Testis (tissue), 2 donors: ENCODE data around the gene ACTL8.

ENCODE experiments used
- POLR2A ChIP-seq: fragments of 450-650 bp; IDR thresholded peaks from one replicate; pipeline ENCODE4 v1.6.1; 2017; ENCODE audit warnings: antibody characterized with exemption, mild to moderate bottlenecking, moderate library complexity
- TF ChIP-seq, protein P1 (sequence below), 3 experiments: fragments of 450-650 bp in 2 of 3; fragments of 200-600 bp in 1 of 3; sonication (generic) in 1 of 3; IDR thresholded peaks; one replicate each; pipeline ENCODE4 v1.5.1; 2016 to 2019; ENCODE audit warnings: antibody characterized with exemption in 3 of 3, mild to moderate bottlenecking in 2 of 3, moderate library complexity in 1 of 3

DNA sequence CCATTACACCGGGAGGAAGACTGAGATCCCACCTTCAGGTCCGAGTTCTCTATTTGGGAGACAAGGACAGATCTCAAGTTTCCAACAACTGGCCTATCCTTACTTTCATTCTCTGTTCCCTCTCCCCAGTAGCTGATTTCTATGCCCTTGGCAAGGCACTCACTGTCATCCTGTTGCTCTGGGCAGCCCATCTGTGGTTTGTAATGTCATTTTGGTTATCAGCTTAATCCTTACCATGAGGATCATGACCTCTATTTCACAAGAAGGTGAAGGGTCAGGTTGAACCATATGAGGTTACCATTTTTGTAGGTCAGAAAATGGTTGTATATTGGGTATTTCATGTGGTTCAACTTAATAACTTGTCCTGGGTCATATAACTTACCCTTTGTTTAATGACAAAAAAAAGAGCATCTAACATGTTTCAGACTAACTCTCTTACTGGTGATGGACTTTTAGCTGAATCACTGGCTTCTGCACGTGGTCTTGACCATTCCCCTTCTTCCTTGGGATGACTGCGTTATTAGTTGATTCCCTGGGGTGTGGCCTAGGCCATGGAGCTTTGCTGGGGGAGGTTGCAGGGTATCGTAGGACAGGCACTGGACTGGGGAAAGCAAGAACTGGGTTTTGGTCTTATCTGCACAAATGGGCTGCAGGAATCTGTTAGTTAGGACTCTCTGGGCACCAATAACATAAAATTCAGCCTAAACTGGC lies 120.2 kb downstream of the ACTL8 start:
- TF ChIP-seq, protein P1, sequence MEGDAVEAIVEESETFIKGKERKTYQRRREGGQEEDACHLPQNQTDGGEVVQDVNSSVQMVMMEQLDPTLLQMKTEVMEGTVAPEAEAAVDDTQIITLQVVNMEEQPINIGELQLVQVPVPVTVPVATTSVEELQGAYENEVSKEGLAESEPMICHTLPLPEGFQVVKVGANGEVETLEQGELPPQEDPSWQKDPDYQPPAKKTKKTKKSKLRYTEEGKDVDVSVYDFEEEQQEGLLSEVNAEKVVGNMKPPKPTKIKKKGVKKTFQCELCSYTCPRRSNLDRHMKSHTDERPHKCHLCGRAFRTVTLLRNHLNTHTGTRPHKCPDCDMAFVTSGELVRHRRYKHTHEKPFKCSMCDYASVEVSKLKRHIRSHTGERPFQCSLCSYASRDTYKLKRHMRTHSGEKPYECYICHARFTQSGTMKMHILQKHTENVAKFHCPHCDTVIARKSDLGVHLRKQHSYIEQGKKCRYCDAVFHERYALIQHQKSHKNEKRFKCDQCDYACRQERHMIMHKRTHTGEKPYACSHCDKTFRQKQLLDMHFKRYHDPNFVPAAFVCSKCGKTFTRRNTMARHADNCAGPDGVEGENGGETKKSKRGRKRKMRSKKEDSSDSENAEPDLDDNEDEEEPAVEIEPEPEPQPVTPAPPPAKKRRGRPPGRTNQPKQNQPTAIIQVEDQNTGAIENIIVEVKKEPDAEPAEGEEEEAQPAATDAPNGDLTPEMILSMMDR (IDR thresholded peaks at IDR 0.05): no peak
- no peak for TF ChIP-seq POLR2A
